Brain microvascular endothelial cell (primary cell): Measurements from ENCODE around the gene WDPCP.

Experiments
- DNase-seq: peaks from one replicate; pipeline ENCODE4 v3.0.0-alpha.2; 2020
- H3K27ac ChIP-seq: fragments of 250-450 bp; sonication (Bioruptor Pico); 2 replicates; pipeline ENCODE4 v1.5.1; 2020; ENCODE audit warnings: mild to moderate bottlenecking, moderate library complexity
- H3K27me3 ChIP-seq: fragments of 250-450 bp; sonication (Bioruptor Pico); replicated peaks from 2 replicates; pipeline ENCODE4 v1.5.1; 2020; ENCODE audit warnings: mild to moderate bottlenecking
- H3K36me3 ChIP-seq: fragments of 250-450 bp; sonication (Bioruptor Pico); replicated peaks from 2 replicates; pipeline ENCODE4 v1.5.1; 2020; ENCODE audit warnings: mild to moderate bottlenecking
- H3K4me3 ChIP-seq: 2 replicates; pipeline ENCODE4 v1.5.1; 2011; ENCODE audit warnings: low read depth, mild to moderate bottlenecking, control low read depth, low read length, moderate library complexity
- in situ Hi-C: cut with HindIII; loops from 2 replicates; pipeline ENCODE4 v1.10.0; 2017; ENCODE audit warnings: low sequenced_read_pairs, low pct_ligation_motif_present
- TF ChIP-seq, protein P1 (sequence below): IDR thresholded peaks from 2 replicates; pipeline ENCODE4 v1.5.1; 2011; ENCODE audit warnings: low read depth, mild to moderate bottlenecking, moderate library complexity, low read length, control low read depth, inconsistent platforms; ENCODE audit errors: missing control alignments

The WDPCP gene

DNA sequence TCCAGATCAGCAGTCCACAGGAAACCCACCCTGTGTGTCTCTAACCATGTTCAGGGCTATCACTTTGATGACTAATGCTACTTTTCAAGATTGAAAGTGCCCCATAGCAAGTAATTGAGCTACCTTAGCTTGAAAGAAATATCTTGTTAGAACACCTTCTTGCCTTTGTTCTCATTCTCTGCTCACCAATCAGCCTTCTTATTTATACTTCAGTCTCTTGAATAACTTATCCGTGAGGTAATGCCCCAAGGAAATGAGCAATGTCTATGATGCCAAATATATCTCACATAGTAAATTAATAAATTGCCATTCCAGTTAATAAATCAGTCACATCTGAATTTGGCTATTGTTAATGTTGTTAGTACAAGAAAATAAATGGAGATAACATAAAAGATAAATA, 141.6 kb downstream of the WDPCP start:
- H3K36me3 ChIP-seq, result no peaks in the 10 kb centered on the region
- in situ Hi-C loops, result no loop called here
- TF ChIP-seq, protein P1, sequence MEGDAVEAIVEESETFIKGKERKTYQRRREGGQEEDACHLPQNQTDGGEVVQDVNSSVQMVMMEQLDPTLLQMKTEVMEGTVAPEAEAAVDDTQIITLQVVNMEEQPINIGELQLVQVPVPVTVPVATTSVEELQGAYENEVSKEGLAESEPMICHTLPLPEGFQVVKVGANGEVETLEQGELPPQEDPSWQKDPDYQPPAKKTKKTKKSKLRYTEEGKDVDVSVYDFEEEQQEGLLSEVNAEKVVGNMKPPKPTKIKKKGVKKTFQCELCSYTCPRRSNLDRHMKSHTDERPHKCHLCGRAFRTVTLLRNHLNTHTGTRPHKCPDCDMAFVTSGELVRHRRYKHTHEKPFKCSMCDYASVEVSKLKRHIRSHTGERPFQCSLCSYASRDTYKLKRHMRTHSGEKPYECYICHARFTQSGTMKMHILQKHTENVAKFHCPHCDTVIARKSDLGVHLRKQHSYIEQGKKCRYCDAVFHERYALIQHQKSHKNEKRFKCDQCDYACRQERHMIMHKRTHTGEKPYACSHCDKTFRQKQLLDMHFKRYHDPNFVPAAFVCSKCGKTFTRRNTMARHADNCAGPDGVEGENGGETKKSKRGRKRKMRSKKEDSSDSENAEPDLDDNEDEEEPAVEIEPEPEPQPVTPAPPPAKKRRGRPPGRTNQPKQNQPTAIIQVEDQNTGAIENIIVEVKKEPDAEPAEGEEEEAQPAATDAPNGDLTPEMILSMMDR, result no peak
- H3K27ac ChIP-seq, result no peak overlapping the region
- no peak overlapping the region for H3K4me3 ChIP-seq
- DNase-seq, result no peak
- H3K27me3 ChIP-seq, result no peaks in the 10 kb centered on the region

DNA sequence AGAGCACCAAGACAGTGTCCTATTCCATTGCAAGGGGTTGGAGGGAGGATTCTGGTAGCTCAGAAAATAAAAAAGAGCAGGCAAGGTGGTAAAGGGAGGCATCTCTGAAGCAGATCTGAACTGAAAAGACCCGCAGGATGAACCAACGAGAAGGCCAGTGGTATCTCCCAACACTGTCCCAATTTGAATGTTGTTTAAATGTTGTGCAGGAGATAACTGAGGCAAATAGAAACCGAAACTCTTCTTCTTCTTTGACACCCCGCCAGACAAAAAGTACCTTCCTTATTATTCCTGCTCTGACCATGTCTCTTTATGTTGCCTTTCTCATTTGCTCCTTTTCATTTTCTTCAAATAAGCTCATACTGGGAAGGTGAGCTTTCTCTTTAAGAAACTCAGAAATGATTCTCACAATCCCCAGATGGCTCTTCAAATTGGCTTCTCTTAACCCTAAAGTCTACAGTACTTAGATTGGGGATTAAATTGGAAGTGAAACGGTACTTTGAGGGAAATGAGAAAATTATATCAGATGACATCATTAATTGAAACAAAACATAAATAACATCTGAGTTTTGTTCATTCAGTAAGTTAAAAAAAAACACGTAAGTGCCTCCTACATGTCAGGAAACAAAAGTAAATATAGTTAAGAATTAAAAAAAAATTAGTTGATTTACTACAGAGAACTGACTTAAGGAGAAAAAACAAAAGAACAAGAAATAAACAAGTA, 143.6 kb downstream of the WDPCP start:
- Histone ChIP-seq H3K27ac (no peak overlapping the region), H3K4me3 (no peak overlapping the region), H3K27me3 (no peaks in the 10 kb centered on the region), H3K36me3 (no peaks in the 10 kb centered on the region)
- no peak for DNase-seq
- in situ Hi-C loops, result no loop called here
- TF ChIP-seq, protein P1, result no peak

DNA sequence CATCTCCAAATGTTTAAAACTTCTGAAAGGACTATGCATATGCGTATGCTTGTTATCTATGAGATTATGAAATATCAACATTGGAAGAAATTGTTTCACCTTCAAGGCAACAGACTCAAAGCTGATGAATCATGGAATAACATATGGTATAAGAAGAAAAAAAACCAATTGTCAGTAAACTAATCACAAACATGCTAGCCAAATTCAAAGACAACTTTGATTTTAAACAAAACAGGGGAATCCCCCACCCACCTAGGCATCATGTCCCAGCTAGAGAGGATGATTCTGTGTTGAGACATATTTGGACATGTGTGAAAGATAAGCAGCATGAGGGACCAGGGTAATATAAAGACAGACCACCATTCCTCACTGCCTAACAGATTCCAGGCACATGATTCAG, 147.7 kb downstream of the WDPCP start:
- in situ Hi-C loops, result no loop called here
- TF ChIP-seq, protein P1, result no peak
- no peak overlapping the region for H3K4me3 ChIP-seq
- no peaks in the 10 kb centered on the region for H3K27me3 ChIP-seq
- peak; percentile 58 for DNase-seq
- no peaks in the 10 kb centered on the region for H3K36me3 ChIP-seq
- peak overlapping the region; percentile 28 for H3K27ac ChIP-seq

DNA sequence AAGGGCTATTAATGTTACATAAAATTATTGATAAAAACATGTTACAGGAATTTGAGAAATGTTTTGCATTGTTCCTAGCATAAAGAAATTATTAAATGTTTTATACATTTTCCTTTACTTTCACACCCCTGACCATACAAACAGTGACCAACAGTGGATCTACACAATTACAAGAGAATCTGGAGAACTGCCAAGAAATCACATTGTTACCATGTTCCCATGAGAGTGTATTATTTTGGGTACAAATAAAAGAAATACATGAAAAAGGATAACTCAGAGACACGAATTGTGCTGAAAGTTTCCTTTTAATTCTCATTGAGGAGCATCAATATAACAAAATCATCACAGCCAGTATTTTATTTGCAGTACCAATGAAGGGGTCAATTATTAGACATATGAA, 150.1 kb downstream of the WDPCP start:
- DNase-seq, result no peak
- TF ChIP-seq, protein P1, result no peak
- H3K4me3 ChIP-seq, result no peak overlapping the region
- no peaks in the 10 kb centered on the region for H3K27me3 ChIP-seq
- no peak overlapping the region for H3K27ac ChIP-seq
- in situ Hi-C loops, result no loop called here
- H3K36me3 ChIP-seq, result no peaks in the 10 kb centered on the region

DNA sequence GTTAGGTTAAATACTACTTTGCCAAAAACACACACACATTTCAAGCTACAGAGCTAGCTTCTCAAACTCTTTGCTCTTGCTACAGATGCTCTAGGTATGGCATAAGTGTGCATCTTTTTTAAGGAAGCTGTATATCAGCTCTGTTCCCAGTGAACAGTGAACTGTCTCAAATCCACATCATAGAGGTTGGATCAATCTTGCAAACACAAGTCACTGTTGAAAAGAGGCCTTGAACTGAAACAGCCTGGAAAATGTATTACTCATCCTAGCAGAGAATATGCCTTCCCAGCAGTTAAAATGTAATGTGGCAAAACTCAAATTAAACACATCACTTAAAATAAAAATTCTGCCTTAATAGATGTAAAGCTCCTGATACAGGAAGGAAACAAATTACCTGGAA, 151.8 kb downstream of the WDPCP start:
- in situ Hi-C loops, result no loop called here
- no peak overlapping the region for H3K4me3 ChIP-seq
- no peak for DNase-seq
- no peak overlapping the region for H3K27ac ChIP-seq
- H3K36me3 ChIP-seq, result no peaks in the 10 kb centered on the region
- no peaks in the 10 kb centered on the region for H3K27me3 ChIP-seq
- TF ChIP-seq, protein P1, result no peak

DNA sequence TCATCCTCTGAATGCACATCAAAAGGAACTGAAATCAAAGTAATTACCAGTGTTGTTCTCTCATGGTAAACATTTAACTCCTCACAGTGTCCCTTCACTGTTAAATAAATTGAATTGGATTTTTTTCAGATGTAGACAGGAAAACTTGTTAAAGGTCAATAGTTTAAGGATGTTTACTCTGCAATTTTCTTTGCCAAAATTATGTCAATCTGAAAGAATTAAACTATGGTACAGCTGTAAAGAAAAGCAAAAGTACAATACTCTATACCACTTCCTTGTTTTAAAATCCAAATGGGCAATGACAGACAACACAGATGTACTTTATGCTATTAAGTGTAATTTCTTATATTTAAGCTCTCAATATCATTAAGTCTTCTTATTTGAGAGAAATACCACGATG, 153.2 kb downstream of the WDPCP start:
- H3K27me3 ChIP-seq, result no peaks in the 10 kb centered on the region
- no peaks in the 10 kb centered on the region for H3K36me3 ChIP-seq
- no peak overlapping the region for H3K27ac ChIP-seq
- in situ Hi-C loops, result no loop called here
- TF ChIP-seq, protein P1, result no peak
- DNase-seq, result no peak
- H3K4me3 ChIP-seq, result no peak overlapping the region
